DOHH2 (cell line): ENCODE results near the gene CDH4.

ENCODE experiments used
- H3F3A ChIP-seq: fragments of 200-600 bp; sonication (generic), shearing (Covaris generic); 2 replicates; pipeline ENCODE4 v1.6.0; 2016; ENCODE audit warnings: antibody characterized with exemption, mild to moderate bottlenecking; ENCODE audit not compliant: control insufficient read depth, insufficient read depth
- H3K27ac ChIP-seq: fragments of 200-600 bp; sonication (generic); 2 replicates; pipeline ENCODE4 v1.5.1; 2014; ENCODE audit warnings: low read depth, mild to moderate bottlenecking, low read length, moderate library complexity
- H3K27me3 ChIP-seq: fragments of 200-600 bp; sonication (generic); 2 replicates; pipeline ENCODE4 v1.6.1; 2014; ENCODE audit warnings: mild to moderate bottlenecking, low read length, mixed read lengths; ENCODE audit not compliant: control insufficient read depth
- H3K36me3 ChIP-seq: fragments of 200-600 bp; sonication (generic); 2 replicates; pipeline ENCODE4 v1.6.1; 2014; ENCODE audit warnings: mild to moderate bottlenecking, low read length, moderate library complexity, mixed read lengths; ENCODE audit not compliant: control insufficient read depth
- H3K4me1 ChIP-seq: fragments of 200-600 bp; sonication (generic); 2 replicates; pipeline ENCODE4 v1.6.1; 2014; ENCODE audit warnings: mild to moderate bottlenecking, low read length, mixed read lengths; ENCODE audit not compliant: control insufficient read depth
- H3K4me2 ChIP-seq: fragments of 200-600 bp; sonication (generic); 2 replicates; pipeline ENCODE4 v1.6.0; 2014; ENCODE audit warnings: mild to moderate bottlenecking, low read length, moderate library complexity
- H3K4me3 ChIP-seq: fragments of 200-600 bp; sonication (generic); 2 replicates; pipeline ENCODE4 v1.5.1; 2014; ENCODE audit warnings: mild to moderate bottlenecking, low read length, mixed read lengths
- H3K79me2 ChIP-seq: fragments of 200-600 bp; sonication (generic); 2 replicates; pipeline ENCODE4 v1.6.1; 2014; ENCODE audit warnings: mild to moderate bottlenecking, low read length, mixed read lengths; ENCODE audit not compliant: control insufficient read depth
- H3K9me2 ChIP-seq: fragments of 200-600 bp; sonication (generic); replicated peaks from 2 replicates; pipeline ENCODE4 v1.6.1; 2014; ENCODE audit warnings: mild to moderate bottlenecking, low read length, mixed read lengths; ENCODE audit not compliant: control insufficient read depth
- H3K9me3 ChIP-seq: fragments of 200-600 bp; sonication (generic); 2 replicates; pipeline ENCODE4 v1.6.1; 2014; ENCODE audit warnings: antibody characterized with exemption, low read length, mixed read lengths; ENCODE audit not compliant: control insufficient read depth, insufficient read depth
- H4K20me1 ChIP-seq: fragments of 200-600 bp; sonication (generic); 2 replicates; pipeline ENCODE4 v1.6.0; 2014; ENCODE audit warnings: low read depth, mild to moderate bottlenecking, antibody characterized with exemption, low read length, moderate library complexity; ENCODE audit not compliant: control insufficient read depth, insufficient read depth
- EZH2phosphoT487 ChIP-seq: fragments of 200-600 bp; sonication (generic); IDR thresholded peaks from 2 replicates; pipeline ENCODE4 v1.6.1; 2017; ENCODE audit warnings: borderline replicate concordance, mild to moderate bottlenecking, antibody characterized with exemption, low read length, moderate library complexity, mixed read lengths
- TF ChIP-seq, protein P1 (sequence below): fragments of 200-600 bp; sonication (generic); IDR thresholded peaks from one replicate; pipeline ENCODE4 v1.5.1; 2014; ENCODE audit warnings: antibody characterized with exemption, mild to moderate bottlenecking, low read depth, low read length; ENCODE audit not compliant: poor library complexity, severe bottlenecking

Gene CDH4

GRCh38 chr20:61923371-61924166, 671.5 kb downstream of the CDH4 start:
- Histone ChIP-seq H3K36me3 (no peaks in the 10 kb centered on the region), H3K27me3 (no peaks in the 10 kb centered on the region), H3K79me2 (no peaks in the 10 kb centered on the region), H3K4me2 (no peak overlapping the region), H3F3A (peaks cover 3% of the 10 kb centered on the region; the same call in 1 of the 2 replicates), H3K27ac (no peak overlapping the region), H3K4me3 (no peak overlapping the region), H3K9me3 (peaks cover 16% of the 10 kb centered on the region; the same call in 1 of the 2 replicates), H4K20me1 (no peaks in the 10 kb centered on the region), H3K4me1 (no peaks in the 10 kb centered on the region), H3K9me2 (no peaks in the 10 kb centered on the region)
- TF ChIP-seq, protein P1, sequence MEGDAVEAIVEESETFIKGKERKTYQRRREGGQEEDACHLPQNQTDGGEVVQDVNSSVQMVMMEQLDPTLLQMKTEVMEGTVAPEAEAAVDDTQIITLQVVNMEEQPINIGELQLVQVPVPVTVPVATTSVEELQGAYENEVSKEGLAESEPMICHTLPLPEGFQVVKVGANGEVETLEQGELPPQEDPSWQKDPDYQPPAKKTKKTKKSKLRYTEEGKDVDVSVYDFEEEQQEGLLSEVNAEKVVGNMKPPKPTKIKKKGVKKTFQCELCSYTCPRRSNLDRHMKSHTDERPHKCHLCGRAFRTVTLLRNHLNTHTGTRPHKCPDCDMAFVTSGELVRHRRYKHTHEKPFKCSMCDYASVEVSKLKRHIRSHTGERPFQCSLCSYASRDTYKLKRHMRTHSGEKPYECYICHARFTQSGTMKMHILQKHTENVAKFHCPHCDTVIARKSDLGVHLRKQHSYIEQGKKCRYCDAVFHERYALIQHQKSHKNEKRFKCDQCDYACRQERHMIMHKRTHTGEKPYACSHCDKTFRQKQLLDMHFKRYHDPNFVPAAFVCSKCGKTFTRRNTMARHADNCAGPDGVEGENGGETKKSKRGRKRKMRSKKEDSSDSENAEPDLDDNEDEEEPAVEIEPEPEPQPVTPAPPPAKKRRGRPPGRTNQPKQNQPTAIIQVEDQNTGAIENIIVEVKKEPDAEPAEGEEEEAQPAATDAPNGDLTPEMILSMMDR: no peak
- no peak for TF ChIP-seq EZH2phosphoT487

DNA sequence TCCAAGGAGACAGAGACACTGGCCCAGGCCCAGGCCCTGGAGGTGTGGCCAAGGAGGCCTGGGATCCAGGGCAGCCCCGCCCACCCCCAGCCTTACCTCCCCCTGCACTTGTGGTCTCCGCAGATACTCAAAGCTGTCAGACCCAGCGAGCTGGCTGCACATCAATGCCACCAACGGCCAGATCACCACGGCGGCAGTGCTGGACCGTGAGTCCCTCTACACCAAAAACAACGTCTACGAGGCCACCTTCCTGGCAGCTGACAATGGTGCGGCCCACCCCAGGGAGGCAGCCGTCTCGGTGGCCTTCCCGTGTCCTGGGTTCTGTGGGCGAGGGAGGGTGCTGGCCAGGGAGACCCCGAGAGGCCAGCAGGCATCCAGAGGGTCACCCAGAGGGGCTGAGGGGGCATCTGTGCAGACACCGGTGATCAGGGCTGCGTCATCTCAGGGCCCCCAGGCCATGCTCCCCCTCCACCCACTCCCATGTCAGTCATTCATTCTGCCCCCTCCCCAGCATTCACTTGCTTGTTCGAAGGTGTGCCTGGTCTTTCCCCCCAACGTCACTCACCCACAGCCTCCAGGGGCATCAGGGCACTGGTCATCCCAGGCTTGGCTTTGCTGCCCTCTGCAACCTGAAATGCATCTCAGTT, 672.3 kb downstream of the CDH4 start:
- Histone ChIP-seq H3K36me3 (no peaks in the 10 kb centered on the region), H3K4me1 (no peaks in the 10 kb centered on the region), H4K20me1 (no peaks in the 10 kb centered on the region), H3K9me3 (peaks cover 16% of the 10 kb centered on the region; the same call in 1 of the 2 replicates), H3K4me2 (no peak overlapping the region), H3K27ac (no peak overlapping the region), H3K27me3 (no peaks in the 10 kb centered on the region), H3K79me2 (no peaks in the 10 kb centered on the region), H3F3A (peaks cover 3% of the 10 kb centered on the region; the same call in 1 of the 2 replicates), H3K9me2 (no peaks in the 10 kb centered on the region), H3K4me3 (no peak overlapping the region)
- TF ChIP-seq EZH2phosphoT487: no peak
- TF ChIP-seq, protein P1: no peak

GRCh38 chr20:61924858-61925554, 672.9 kb downstream of the CDH4 start:
- no peaks in the 10 kb centered on the region for H3K27me3 ChIP-seq
- H3K9me2 ChIP-seq: no peaks in the 10 kb centered on the region
- no peak overlapping the region for H3K27ac ChIP-seq
- H3K4me3 ChIP-seq: no peak overlapping the region
- TF ChIP-seq, protein P1: no peak
- no peak for TF ChIP-seq EZH2phosphoT487
- no peaks in the 10 kb centered on the region for H3K36me3 ChIP-seq
- no peaks in the 10 kb centered on the region for H4K20me1 ChIP-seq
- no peaks in the 10 kb centered on the region for H3K79me2 ChIP-seq
- H3K4me1 ChIP-seq: no peaks in the 10 kb centered on the region
- H3K9me3 ChIP-seq: peaks cover 9% of the 10 kb centered on the region; the same call in 1 of the 2 replicates
- no peak overlapping the region for H3K4me2 ChIP-seq
- H3F3A ChIP-seq: no peaks in the 10 kb centered on the region
